Left lobe of liver (tissue), 2 donors: ENCODE measurements around the gene ZFP36. TPM values are rescaled to one million over a fixed set of nuclear protein-coding genes. Genes with fewer than 3 reads are reported as not detected.
"Not testable (repeated sequence)": the region's sequence is repeated elsewhere in the genome, so short reads cannot be mapped to it uniquely, and the experiment has no call there.

Experiments
- ATAC-seq: fragments of 200-7000 bp; cut with Tn5 transposase; one replicate; pipeline ENCODE4 v1.9.1; 2020; ENCODE audit warnings: mild to moderate bottlenecking, moderate library complexity
- DNase-seq: peaks from one replicate; pipeline ENCODE4 v3.0.0-alpha.2; 2020; ENCODE audit warnings: low spot score
- total RNA-seq: library from RNA; stranded (reverse); gene quantifications from one replicate; pipeline ENCODE4 v1.2.1, GENCODE V29; 2021
- donor health status: DM: no; HTN: no; CAD: no; lungs with moderate emphysema.
- donor health status: DM: no; HTN: yes; CAD: no.

Gene ZFP36, protein sequence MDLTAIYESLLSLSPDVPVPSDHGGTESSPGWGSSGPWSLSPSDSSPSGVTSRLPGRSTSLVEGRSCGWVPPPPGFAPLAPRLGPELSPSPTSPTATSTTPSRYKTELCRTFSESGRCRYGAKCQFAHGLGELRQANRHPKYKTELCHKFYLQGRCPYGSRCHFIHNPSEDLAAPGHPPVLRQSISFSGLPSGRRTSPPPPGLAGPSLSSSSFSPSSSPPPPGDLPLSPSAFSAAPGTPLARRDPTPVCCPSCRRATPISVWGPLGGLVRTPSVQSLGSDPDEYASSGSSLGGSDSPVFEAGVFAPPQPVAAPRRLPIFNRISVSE
- 44.0 TPM for total RNA-seq

DNA sequence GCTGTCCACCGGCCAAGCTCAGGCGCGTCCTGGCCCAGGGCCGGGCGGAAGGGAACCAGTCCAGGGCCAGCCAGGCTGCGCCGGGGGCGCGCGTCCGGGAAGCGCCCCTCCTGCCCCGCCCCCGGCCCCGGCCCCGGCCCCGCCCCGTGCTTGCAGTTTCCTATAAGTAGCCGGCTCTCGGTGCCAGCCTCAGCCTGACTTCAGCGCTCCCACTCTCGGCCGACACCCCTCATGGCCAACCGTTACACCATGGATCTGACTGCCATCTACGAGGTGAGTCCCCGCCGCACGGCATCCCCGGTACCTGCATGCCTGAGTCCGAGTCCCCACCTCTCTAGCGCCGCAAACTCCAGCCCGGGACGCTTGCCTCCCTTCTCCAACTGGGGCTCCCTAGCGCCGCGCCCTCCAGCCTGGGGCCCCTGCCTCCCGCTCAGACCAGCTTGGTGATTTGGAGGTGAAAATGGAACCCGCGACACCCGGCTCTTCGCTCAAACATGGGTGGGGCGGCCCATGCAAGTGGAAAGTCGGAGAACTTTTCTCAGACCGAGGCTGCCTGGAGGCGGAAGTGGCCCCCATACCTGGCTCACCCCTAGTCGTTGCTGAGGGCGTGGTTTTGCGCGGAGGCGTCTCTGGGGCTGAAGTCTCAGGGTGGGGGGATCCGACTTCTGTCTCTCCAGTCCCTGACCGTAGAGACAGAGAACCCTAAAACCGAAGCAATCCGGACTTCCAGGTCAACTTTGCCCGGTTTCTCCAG lies at the start of gene ZFP36:
Gene ZFP36, plus strand, starts transcription at position 192 of the 754 bp plus-strand sequence. Its CDS starts 58 bp downstream, at position 250.
- DNase-seq (peak; percentile 94), ATAC-seq (peak; percentile 48)

DNA sequence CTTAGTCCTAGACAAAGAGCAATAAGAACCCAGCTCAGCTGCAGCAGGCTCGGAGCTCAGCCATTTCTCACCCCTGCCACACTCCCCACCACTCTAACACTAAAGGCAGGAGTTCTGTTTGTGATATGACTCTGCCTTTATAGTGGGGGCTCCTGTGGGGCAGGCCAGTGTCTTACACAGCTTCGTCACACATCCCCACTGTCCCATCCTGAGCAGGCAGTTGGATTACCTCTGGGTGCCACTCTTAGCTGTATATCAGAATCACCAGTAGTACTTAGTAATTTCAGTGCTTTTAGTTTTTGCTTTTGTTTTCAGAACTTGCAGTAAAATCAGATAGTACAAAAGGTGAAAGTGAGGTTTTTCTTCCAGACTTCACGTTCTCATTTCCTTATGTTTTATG lies 47.6 kb upstream of the ZFP36 start:
- ATAC-seq, result no peak
- no peak for DNase-seq

DNA sequence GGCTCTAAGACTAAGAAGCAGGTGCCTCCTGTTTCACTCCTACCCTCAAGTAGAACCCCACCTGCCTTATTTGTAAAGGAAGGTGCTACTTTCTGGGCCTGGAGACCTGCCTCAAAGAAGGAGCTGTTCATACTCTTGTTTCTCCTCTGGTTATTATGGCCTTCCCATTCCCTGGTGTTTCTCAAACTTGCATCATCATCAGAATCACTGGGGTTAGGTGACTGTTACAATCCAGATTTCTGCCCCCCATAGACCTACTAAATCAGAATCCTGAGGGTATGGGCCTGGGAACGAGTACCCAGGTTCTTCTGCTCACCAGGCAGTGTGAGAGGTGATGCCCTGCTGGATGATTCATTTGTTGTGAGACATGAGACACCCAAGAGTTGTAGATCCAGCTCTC lies 46.0 kb upstream of the ZFP36 start:
- no peak for ATAC-seq
- DNase-seq, result no peak

DNA sequence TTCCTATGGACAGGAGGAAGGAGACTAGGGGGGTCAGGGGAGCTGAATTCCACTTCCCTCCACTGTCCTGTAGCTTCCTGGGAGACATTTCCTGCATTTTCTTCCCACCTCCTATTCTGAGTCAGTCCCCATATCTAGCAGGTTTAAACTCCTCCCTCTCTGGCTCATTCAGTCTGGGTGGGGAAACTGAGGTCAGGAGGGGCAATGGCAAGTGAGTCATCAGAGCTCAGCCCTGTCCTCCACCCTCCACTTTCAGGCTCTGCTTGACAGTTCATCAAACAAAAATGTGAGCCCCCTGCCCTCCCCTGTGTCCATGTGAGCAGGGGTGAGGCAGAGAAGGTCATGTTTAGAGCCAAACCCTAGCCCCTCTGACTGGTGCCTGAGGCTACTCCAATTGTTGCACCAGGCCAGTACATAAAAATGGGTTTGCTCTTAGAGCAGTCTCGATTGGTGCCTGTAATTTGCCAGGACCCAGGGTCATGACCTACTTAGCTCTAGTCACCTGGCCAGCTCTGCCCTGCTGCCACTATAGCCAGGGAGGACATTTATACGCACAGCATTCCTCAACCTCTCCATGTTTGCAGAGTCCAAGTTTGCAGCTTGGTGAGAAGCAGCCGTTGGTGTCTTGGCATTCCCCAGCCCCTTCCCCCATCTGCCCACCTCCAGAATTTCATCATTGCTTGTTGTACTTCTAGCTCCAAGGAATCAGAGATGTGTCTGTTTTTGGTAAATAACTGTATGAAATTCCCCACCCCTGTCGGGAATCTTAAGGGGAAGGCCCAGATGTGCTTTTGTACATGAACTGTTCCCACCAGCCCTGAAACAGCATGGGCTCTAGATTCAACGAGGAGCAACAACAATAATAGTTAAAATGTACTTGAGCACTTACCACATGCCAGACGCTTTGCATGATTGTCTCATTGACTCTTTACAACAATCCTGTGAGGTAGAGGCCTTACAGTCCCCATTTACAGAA lies 43.7 kb upstream of the ZFP36 start:
- DNase-seq (peak; percentile 63), ATAC-seq (peak; percentile 97)

DNA sequence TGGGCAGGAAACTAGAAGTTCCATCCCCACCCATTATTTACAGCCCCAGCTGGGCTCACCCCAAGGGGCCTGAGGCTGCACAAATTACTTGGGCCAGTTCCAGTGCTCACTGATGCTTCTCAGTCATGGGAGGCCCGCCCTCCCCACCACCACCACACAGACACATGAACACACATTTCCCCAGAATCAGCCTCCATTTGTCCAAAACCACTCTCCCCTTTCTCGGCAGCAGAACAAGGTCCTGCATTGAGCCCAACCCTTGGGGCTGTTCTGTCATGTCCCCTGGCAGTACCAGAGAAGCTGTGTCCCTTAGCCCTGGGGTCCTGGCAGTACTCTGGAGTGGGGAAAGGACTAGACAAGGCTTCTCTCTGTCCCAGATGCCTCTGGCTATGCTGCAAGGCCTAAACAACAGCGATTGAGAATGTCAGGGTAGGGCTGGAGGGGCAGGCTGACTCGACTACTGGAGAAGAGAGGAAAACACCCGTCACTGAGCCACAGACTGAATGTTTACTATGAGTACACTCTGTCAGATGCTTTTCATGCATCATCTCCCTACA lies 42.7 kb upstream of the ZFP36 start:
- ATAC-seq (no peak), DNase-seq (no peak)

DNA sequence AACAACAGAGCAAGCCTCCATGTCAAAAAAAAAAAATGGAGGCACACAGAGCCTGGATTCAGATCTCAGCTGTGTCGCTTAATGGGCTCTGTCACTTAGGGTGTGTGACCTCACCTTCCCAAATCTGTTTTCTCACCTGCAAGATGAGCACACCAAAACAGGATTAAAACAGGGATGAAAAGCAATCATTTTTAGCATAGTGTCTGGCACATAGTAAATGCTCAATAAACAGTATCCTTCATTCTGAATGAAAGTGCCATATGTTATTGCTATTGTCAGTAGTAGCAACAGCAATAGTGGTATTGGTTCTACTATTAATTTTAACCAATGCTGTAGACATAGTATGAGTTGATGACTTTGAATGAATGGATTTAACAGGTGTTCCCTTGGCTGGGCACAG lies 41.1 kb upstream of the ZFP36 start:
- DNase-seq (no peak), ATAC-seq (no peak)

DNA sequence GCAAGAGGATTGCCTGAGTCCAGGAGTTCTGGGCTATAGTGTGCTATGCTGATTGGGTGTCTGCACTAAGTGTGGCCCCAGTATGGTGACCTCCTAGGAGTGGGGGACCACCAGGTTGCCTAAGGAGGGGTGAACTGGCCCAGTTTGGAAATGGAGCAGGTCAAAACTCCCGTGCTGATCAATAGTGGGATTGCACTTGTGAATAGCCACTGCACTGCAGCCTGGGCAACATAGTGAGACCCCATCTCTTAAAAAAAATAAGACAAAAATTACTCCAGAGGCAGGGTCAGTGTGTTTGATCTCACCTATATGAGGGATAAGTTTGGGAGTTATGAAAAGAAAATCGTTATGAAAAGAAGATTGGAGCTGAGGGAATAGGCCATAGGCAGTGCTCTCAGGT lies 37.4 kb upstream of the ZFP36 start:
- ATAC-seq (no peak), DNase-seq (no peak)

DNA sequence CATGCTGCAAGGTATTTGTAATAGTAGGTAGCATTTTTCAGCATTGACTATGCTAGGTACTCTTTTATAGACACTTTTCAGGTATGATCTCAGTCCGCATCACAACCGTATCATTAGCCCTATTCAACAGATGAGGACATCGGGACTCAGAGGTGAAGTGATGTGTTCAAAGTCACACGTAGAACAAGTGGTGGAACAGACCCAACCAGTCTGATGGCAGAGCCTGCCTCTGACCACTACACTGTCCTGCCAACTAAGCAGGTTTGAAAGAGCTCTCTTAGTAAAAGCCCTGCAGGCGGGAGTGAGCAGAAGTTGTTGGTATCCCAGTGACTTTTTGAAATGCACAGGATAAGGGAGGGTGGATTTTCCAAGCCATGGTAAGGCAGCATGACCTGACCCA lies 35.9 kb upstream of the ZFP36 start:
- ATAC-seq, result no peak
- DNase-seq, result no peak

DNA sequence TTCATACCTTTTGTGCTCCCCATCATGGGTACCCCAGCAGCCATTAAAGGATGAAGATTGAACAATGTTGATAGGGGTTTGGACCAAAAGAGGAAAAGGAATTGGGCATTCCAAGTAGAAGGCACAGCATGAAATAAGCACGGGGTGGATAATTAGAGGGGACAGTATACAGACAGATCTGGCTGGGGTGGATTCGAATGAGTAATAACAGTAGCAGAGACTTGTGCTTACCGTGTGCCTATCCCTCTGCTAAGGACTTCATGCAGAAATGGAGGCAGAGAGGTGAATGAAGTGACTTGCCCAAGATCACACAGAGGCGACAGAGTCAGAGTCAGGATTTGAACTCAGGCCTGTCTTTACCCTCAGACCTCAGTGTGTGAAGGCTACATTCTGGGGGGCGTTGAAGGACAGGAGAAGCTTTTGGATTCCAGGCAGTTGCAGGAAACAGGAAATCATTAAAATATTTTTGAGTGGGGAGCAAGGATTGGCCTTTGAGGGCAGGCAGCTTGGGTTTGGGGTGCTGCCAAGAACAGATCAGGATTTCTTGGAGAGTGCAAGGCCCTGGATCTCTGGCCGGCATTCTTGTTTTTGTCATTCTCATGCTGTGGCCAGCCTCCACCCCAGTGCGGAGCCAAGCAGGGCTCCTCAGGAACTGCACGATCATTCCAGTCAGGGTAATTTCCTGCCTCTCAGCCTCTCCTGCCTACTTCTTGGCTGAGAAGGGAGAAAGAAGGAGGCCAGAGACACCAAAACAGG lies 34.4 kb upstream of the ZFP36 start:
- peak; percentile 74 for DNase-seq
- ATAC-seq, result peak; percentile 75

DNA sequence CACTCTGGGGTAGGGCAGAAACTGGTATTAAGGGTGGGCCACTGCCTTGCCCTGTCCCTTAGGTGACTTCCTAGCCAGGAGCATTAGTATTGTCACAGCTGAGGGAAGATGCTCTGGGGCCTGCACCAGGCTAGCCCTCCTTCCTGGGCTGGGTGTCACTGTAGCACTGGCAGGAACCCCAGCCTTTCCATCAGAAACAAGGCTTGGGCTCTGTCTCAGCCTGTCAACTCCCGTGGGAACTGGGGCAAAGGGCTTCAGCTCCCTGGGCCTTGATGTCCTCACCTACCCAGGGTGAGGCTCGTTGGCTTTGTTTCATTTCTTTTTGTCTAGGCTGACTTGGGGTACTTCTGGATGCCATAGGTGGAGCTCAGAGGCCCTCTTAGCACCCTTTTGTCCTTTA lies 33.7 kb upstream of the ZFP36 start:
- ATAC-seq (no peak), DNase-seq (no peak)

DNA sequence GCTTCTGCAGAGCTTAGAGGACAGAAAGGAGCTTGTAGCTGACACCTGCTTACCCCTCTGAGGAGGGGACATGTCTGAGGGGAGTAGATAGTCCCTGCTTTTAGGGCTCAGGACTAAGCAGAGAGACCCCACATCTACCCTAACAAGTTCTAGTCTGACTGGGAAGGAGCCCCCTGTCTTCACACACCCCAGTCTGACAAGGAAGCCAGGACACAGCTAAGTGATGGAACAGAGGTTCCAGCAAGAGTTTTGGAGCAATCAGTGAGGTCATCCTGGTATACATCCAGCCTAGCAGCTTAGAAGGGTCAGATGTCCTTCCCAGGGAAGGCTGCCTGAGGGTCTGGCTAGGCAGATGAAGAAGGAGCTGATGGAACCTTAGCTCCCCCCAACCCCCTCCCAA lies 30.7 kb upstream of the ZFP36 start:
- ATAC-seq, result no peak
- no peak for DNase-seq

DNA sequence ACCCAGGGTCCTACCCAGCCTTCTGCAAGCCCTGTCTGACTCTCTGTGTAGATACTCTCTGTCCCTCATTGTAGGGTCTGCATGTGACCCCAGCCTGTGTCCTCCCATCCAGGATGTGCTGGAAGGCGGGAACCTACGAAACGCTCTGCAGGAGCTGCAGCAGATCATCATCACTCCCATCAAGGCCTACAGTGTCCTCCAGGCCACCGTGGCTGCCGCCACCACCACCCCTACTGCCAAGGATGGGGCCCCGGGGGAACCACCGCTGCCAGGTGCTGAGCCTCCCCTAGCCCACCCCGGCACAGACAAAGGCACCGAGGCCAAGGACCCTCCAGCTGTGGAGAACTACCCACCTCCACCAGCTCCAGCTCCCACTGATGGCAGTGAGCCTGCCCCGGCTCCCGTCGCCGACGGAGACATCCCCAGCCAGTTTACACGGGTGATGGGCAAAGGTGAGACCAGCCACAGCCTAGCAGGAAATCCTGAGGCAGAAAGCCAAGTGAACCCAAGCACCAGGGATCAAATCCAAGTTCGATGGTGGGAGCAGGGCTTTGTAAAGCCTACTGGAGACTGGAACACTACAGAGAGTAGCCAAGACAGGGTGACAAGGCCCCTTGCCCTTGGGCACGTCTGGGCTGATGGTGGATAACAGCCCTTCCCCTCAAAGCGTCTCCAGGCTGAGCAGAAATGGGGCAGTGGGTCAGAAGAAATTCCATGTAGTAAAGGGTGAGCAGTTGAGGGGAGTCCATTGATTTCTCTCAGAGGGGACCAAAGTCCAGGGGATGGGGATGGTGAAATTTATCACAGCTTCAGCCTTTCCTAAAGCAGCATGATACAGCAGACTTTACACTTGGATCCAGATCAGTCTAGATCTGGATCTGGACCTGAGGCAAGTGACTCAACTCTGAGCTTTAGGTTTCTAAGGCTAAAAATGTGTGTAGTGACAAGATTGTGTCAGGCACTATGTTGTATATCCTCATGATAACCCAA lies 29.0 kb upstream of the ZFP36 start:
- ATAC-seq (peak; percentile 81), DNase-seq (peak; percentile 91)

DNA sequence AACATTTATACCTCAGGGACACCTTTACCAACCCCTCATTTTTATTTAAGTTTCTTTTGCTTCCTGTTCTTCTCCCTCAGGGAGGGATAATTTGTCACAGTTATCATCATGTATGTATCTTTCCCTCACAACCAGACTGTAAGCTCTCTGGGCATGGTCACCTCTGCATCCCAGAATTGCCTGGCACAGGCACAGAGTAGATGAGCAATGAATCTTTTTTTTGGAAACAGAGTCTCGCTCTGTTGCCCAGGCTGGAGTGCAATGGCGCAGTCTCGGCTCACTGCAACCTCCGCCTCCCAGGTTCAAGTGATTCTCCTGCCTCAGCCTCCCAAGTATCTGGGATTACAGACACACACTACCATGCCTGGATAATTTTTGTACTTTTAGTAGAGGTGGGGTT lies 27.3 kb upstream of the ZFP36 start:
- not testable (repeated sequence) for DNase-seq, ATAC-seq

DNA sequence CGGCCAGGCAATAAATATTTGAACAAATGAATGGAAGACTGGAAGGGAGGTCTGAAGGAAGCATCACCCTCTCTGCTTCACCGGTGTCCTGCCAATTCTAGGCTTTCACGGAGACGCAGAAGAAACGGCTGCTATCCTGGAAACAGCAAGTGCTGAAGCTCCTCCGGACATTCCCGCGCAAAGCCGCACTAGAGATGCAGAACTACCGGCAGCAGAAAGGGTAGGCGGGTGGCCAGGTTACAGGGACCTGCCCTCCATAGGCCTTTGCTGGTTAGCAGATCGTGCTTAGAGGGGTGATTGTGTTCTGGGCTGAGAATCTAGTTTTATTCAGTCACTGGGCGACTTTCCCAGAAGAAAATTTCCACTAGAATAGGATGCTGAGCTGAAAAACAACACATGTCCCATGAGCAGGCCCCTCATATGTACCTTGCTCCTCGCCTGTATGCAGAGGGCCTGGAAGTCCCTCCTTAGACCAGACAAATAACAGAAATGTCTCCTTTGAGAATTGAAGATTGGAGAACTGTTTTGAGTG lies 26.7 kb upstream of the ZFP36 start:
- ATAC-seq (no peak), DNase-seq (no peak)

DNA sequence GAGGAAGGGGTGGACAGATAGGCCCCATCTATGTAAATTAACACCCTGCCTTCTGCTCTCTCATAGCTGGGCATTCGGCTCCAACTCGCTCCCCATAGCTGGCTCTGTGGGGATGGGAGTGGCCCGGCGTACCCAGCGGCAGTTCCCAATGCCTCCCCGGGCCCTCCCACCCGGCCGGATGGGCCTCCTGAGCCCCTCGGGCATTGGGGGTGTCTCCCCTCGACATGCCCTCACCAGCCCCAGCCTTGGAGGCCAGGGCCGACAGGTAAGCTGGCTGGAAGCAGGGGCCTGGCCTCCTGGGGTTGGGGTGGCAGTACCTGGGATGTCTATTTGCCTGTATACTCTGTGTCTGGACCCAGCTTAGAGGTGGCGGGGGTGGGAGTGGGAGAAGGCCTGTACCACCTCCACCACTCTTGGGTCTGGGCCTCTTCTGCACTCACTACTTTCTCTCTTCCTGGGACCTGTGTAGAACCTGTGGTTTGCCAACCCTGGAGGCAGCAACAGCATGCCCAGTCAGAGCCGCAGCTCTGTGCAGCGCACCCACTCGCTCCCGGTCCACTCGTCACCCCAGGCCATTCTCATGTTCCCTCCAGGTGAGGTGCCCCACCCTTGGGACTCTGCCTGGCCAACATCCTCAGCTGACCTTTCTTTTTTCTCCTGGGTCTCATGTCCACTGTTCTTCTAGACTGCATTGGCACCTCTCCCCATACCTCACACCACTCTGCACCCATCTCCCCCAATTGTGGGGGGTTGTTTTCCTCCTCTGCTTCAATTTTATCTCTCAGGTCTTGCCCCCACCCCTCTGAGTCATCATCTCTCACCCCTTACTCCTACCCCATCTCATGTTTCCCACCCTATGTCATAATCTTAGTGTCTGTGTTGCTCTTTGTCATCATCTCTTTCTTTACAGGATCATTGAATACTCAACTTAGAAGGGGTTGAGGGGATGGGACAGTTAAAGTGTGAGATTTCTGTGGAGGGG lies 25.8 kb upstream of the ZFP36 start:
- ATAC-seq, result no peak
- DNase-seq, result no peak

DNA sequence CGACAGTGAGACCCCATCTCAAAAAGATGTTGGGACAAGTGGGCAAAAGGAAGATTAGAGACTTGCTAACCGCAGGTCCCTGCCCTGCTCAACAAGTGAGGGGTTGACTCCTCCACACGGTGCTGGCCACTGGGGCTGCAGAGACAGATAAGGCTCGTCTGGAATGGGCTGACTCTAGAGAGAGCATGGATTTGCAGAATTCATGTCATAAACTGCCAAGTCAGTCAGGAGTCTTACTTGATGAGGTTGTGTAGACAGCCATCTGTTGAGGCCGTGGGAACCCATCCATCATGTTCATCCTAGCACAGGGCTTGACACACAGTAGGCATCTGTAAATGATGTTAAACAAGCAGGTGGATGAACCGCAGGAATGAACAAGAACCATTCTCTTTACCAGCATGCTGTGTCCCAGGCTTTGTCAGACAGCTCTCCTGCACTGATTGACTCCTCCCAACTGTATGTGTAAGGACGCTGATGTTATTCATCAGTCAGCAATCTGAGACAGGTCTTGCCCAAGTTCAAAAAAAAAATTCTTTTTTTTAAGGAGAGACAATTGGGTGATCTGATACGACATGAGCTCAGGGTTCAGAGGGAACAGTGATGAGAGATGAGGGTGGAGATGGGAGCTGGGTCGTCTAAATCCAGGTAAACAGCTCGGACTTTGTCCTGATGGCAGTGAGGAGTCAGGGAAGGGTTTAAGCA lies 24.6 kb upstream of the ZFP36 start:
- ATAC-seq (no peak), DNase-seq (no peak)
